Frontal cortex (tissue), 4 donors: Measurements from ENCODE around the gene ASTN2. TPM values are rescaled to one million over a fixed set of nuclear protein-coding genes. Genes with fewer than 3 reads are reported as not detected.
A peak's percentile ranks its signal among the peaks of the same experiment; 100 is the strongest.

Experiments used
- DNase-seq, 2 donors: peaks; one replicate each; pipeline ENCODE4 v3.0.0; 2012; ENCODE audit warnings: low spot score in 2 of 2
- FAIRE-seq: peaks from 2 replicates; lab custom pipeline; 2012; peaks lifted over from hg19 to GRCh38; lab: Jason Lieb, UNC
- total RNA-seq: library from RNA; depleted of rRNA; stranded (reverse); fragments of >200 nt; gene quantifications from one replicate; pipeline ENCODE4 v1.2.3, GENCODE V29; 2014
- donor health status: control.
- donor health status: control.
- donor health status: control.

Gene ASTN2
- total RNA-seq, 1 donor from 2014 or later = 23.2 TPM

DNA sequence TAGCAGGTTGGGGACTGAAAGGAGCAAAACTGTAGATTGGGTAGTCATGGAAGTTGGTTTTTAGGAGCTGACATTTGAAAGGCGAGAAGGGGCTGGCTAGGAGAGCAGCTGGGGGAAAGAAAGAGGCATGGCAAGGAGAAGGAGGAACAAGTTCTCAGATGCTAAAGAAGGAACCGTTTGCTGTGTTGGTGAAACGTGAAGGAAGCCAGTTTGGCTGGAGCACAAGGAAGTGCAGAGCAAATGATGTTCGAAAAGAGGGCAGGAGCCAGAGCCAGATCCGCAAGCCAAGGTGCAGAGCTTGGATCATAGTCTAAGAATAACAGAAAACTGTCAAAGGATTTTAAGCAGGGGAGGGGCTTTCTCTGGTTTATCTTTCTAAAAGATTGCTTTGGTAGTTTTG lies 276.6 kb downstream of the ASTN2 start:
- FAIRE-seq (no peak), DNase-seq (no peak)

DNA sequence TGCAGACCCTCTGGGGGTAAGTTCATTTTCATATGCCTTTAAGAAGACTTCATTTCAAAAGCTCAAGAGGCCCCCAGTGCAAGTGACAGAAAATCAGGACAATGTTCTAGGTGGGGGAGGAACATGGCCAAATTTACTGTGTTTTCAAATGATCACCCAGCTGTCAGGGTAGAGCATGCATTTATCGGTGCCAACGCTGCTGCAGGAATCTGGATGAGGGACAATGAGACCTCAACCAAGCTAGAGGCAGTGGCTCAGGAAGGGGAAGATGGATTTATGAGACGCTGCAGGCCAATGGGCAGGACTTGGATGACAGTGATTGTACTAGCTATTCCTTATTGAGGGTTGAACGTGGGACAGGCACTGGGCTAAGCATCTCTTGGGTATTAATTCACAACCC lies 278.4 kb downstream of the ASTN2 start:
- no peak for FAIRE-seq
- no peak for DNase-seq

DNA sequence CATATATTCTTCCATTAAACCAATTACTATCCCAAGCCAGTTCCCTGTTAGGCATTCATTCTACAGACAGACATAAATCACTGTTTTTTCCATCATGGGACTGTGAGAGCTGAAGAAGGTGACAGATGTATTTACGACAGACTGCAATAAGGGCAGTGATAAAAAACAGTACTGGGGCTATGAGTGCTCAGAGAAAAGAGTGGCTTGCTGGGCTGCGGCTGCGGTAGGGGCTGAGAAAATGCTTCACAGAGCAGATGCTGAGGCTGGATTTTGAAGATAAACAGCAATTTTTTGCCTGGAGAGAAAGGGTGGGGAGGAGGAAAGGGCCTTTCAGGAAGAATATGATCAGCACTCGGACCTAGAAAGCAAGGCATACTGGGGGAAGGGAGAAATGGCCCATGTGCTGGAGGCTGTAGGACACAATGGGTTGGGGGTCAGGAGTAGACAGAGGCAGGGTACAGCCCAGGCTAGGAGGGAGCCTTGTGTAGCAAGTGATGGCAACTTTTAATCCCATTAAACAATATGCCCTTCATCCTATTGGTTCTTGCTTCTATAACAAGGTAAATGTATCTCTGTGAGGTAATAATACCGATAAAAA lies 279.3 kb downstream of the ASTN2 start:
- DNase-seq (no peak), FAIRE-seq (no peak)

DNA sequence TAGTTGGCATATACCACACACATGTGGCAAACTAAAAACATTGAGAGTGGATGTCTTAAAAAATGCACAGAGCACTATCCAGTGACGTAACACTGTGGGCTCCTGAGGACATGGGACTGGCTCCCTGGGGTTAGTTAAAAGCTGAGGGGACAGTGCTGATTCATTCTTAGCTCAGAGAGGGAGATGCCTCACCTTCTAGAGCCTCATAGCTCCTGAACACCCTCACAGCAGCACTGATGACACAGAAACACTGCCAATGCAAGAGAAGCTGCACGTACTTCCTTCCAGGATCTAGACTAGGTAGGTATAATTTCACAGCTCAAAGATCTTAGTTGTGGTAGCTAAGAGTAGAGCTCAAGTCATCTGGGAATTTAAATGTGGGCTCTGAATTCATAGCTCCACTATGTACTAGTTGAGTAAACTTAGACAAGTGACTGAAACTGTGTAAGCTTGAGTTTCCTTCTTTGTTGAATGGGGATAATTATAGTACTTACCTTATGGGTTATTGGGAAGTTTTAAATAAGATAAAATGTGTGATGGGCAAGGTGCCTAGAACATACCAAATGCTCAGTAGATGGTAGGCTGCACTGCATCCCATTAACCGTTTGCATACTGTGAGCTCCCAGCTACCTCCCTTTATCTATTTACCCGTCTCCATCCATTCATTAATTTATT lies 279.9 kb downstream of the ASTN2 start:
- no peak for DNase-seq

DNA sequence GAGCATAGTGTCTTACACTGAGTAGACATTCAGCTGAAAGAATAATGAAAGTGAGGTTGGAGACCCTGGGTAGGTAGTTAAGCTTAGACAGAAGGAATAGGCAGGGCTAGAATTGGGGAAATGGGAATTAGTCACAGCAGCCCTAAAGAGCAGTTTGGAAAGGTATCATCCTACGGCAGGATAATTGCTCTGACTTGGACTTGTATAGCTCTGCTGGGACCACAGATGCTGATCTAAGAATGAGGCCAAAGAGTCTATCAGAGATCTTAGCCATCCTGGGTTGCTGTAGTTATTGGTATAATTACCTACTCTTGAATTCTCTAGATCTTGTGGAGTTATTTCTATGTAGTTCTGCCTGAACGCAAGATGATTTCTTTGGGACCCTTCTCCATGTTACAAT lies 288.0 kb downstream of the ASTN2 start:
- DNase-seq (no peak), FAIRE-seq (no peak)

More for the DNA sequence above, 279.9 kb downstream of the ASTN2 start:
- no peak for FAIRE-seq

DNA sequence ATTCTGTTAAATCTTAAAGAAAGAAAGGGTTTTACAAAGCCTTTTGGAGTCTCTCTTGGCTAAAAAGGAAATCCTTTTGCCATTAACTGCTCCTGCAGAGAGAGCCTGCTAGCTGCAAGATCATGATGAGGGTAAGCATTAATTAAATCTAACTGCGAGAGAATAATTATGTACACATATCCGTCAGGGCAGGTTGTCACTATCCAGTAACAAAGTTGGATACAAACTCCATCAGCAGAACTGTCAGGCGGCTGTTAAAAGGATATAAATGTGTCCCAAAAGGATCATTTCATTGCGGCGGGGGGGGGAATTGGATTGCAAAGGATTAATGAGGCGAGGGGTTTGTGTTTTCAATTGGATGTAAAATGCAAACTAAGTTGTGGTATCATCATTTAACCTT lies 289.3 kb downstream of the ASTN2 start:
- FAIRE-seq (no peak), DNase-seq (no peak)

DNA sequence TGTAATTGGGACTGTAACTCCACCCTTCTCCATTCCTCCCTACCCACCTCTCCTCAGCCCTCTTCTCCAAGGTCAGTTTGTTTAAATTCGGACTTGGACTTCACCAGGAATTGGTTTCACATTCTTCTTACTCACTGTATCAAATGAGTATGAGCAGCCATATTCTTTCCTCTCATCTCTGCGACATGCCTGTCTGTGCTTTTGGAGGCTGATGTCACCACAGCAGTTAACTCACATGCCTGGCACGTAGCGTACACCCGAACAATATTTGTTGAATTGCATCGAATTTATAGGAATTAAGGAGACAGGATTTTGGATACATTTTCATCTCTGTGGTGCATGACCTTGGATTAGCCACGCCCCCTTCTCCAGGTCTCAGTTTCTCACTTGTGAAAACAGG lies 291.1 kb downstream of the ASTN2 start:
- DNase-seq (no peak), FAIRE-seq (no peak)

DNA sequence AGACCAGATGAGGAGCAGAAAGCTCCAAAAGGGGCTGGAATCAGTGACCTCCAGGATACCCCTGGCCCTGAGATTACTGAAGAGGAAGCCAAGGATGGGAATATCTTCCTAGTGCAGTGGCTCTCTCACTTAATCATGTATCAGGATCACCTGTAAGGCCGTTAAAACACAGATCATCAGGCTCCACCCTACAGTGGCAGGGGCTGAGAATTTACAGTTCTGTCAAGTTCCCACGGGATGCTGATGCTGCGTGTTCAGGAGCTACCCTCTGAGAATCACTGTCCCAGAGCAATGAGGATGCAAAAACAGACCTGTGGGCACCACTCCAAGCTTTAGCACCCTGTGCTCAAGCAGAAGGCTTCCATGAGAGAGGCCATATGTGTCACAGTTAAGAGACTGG lies 291.9 kb downstream of the ASTN2 start:
- DNase-seq = no peak
- no peak for FAIRE-seq

DNA sequence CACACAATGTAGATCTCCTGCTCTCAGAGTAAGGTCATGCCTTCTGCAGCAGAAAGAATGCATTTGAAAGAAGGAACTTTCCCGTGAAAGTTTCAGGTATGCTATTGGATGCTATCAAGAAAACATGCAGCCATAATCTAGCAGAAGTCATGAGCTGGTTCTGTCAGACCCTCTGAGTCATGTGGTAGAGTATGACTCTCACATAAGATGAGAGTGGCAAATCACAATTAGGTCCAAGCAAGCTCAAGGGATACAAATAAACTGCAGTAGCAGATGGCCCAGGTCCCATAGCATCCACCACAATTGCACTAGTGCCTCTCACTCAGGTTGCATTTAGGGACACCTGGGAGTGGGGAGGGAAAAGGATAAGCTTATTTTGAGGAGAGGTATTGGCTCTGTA lies 292.8 kb downstream of the ASTN2 start:
- no peak for DNase-seq
- no peak for FAIRE-seq

DNA sequence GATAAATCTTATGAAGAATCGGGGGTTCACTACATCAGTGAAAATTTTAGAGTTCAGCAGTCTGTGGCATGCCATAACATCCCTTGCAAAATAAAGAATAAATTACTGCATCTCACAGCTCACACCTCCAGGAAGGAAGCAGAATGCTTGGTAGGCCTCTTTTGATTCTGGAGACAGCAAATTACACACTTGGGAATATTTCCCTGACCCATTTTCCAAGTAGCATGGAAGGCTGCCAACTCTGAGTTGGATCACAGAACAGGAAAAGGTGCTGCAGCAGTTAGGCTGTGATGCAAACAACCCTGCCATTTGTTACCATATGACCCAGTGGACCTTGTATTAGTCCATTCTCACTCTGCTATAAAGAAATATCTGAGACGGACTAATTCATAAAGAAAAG lies 293.5 kb downstream of the ASTN2 start:
- no peak for FAIRE-seq
- no peak for DNase-seq

DNA sequence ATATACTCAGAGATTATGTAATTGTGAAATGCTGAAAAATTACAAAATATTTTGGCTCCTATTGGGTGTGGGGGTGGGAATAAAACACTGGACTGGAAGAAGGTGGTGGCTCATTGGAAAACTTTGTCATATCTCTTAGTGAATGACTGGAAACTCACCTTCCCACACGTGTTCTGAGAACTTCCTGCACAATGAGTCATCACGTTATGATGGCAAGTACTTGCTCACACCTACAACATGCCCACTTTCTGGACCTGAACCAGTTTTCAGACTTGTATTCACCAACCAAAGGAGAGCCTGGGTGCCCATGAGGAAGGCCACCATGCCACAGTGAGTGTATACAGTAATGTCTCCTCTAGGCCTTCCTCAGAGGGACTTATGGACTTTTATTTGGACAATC lies 294.8 kb downstream of the ASTN2 start:
- FAIRE-seq (no peak), DNase-seq (peak in 1 of 2 donors; percentile 5)

DNA sequence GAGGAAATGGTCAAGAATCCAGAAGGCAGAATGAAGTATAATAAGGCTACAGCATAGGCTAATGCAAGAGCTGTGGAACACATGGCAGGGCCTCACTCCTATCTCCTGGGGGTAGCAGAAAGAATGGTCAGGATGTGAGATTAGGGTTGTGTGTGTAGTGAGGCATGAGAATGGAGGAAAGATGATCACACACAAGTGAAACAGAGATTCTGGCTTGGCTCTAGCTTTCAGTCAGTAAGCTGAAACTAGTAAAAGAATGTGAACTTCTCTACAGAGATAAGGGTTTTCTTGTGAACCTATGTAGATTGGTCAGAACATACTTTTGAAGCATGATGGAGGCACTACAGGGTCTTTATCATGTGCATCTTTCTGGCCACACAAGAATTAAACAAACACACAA lies 298.8 kb downstream of the ASTN2 start:
- no peak for FAIRE-seq
- DNase-seq = no peak

DNA sequence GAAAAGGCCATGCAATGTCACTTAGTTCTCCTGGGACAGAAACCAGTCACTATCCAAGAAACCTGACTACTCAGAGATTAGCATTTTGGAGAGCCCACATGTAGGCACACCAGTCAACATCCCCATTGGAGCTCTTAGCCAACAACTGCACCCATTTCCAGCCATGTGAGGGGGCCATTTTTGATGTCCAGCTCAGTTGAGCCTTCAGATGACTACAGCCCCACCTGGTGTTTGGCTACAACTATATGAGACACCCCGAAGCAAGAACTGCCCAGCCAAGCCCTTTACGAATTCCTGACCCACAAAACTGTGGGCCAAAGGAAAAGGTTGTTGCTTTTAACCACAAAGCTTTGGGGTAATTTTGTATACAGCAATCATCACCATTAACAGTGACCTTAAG lies 300.1 kb downstream of the ASTN2 start:
- DNase-seq (no peak), FAIRE-seq (no peak)

DNA sequence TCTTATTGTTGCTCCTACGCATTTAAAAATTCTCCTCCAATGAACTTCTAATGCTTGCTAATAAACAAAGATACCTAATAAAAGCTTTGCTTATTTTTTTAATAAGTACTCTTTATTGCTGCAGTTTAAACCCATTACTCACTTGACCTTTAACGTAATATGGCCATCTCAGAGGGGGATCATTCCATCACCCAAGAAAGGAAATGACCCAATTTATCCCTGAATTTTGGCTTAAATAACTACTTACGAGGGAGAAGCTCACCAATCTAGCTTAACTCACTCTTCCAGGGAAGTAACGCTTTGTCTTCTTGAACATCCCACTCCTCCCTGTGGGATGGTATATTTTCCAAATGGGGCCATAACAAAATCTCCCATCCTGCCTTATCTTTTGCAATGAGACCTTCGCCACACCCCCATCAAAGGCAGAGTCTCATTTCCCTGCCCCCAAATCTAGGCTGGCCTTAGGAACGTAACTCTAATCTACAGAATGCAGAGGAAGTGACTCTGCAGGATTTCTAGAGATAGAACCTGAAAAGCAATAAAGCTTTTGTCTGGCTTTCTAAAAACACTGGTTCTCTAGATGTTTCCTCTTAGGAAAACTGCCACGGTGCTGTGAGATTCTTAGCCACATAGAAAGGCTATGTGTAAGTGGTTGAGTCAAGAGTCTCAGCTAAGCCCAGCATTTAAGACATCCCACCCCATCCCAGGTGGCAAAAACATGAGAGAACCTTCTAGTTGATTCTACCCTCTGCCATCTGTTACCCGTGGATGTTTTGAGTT lies 310.0 kb downstream of the ASTN2 start:
- FAIRE-seq = no peak
- no peak for DNase-seq

DNA sequence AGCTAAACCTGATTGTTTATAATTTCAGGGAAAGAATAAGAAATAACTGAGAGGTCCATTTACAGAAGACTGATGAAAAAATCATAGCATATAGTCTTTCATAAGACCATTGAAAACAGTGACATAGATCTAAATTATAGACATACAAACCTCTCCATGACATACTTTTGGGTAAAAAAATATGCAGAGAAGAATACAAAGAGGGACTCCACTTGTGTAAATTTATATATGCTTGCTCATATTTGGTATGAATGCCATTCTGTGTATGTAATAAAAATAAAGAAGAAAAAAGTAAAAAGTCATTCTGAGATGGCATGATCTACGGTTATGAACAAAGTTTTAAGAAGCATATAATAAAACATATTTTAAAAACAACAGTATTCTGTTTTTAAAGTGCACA lies 310.7 kb downstream of the ASTN2 start:
- DNase-seq = no peak
- FAIRE-seq = no peak

DNA sequence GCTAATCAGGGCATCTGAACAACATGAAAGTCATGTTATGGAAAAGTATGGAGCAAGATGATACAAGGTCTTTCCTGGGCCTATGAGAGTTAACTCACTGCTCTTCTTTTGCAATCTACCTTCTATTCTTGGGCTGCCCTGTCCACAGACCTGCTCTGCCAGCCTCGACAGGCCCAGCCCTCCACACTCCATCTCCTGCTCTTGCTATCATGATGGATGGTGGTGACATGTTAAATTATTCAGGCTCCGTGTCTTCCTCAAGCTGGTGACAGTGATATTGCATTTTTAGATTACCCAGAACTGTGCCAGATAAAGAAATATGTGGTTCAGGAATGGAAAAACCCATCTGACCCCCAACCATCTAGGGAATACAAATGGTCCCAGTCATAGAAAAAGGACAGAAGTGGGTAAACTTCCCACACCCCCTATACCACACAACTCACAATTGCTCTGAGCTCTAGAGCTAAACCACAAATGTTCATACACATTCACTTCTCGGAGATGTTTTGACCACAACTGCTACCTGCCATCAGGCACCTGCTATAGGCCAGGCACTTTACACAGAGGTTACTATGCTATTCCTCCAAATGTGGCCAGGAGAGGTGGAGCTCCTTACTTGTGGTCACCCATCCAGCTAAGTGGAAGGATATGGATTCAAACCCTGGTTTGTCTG lies 311.3 kb downstream of the ASTN2 start:
- FAIRE-seq (no peak), DNase-seq (no peak)

DNA sequence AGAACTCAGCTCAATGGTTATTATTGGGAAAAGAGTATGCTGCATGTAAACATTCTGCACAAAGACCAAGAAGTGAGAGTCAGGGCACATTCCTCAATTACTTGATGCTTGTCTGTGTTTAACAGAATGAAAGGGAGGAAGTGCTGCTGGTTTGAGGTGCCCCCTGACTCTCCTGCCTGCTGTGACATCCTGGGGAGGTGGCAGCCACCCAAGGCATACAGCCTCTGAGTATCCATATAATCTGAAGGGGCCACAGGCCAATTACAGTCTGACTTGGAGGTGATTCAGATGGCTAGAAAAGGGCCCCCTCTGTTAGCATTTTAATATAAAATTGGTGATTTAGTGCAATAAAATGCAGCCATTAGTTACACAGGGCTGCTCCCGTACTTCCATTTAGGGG lies 313.8 kb downstream of the ASTN2 start:
- DNase-seq (no peak), FAIRE-seq (no peak)

DNA sequence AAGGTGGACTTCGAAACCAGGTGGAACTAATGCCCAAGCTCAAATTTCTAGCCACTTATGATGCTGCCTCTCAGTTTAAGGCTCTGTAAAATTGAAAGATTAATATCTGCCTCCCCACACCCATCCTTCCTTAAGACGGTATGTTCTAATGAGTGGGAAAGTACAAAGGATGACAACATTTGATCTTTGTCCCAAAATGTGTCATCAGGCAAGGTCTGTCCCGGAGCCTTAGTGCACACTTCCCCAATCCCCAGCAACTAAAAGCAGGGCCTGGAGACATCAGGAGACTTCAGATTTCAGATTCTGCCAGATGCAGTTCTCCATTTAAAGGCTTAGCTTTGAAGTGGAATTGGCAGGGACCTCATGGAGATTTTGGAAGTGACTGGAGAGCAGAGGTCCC lies 316.5 kb downstream of the ASTN2 start:
- FAIRE-seq = no peak
- DNase-seq = no peak

DNA sequence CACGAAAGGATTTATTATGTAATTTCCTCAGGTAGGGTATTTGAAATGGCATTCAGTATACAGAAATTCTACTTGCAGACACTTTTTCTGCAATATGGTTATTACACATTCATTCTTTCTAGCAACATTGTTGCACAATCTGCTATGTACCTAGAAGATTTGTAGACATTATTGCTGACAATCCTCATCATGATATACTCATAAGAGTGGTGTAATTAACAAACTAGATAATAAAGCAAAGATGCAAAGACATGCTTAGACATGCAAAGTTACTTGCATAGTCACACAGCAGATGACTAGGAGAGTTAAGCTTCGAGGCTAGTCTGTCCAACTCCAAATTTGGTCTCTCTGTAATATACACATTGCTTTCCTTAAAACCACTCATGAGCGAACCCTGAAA lies 317.1 kb downstream of the ASTN2 start:
- DNase-seq = no peak
- FAIRE-seq = no peak

DNA sequence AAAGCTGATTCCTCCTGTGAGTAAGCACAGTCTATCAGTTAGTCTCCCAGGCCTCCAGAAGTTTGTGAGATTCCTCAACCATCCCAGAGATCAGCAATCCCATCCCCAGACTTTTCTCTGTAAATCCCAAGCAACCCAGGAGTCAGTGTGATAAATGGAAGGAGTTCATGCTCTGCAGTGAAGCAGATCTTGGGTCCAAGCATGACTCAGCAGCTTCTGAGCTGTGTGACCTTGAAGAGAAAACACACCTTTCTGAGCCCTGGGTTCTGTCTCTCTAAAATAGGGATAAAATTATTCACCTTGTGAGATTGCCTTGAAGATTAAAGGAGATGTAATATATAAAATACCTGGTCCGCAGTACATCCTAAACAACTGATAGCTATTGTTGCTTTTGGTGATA lies 318.7 kb downstream of the ASTN2 start:
- no peak for DNase-seq
- no peak for FAIRE-seq

DNA sequence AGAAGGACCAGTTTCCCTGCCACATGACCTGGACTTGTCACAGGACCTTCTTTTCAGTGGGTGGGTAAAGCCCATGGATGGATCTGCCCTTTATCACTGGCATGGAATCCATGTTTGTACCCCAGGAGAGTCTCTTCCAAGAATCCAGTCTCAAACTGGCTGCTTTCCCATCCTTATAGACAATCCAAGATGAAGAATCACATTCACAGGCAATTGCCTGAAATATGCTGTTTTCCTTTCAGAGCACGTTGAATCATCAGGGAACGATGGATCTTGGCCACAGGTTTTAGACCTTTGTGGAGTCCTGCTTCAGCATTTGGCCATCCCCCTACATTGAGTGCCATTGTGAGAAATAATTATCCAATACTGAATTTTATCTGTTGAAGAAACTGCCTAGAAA lies 319.8 kb downstream of the ASTN2 start:
- FAIRE-seq = no peak
- no peak for DNase-seq
